HPDE6-E6E7 (cell line): ENCODE results near the gene RASSF1.

Source experiments
- DNase-seq: peaks from one replicate; pipeline ENCODE4 v3.0.0; 2011; ENCODE audit warnings: missing footprints; ENCODE audit errors: extremely low spot score

Gene RASSF1, protein sequence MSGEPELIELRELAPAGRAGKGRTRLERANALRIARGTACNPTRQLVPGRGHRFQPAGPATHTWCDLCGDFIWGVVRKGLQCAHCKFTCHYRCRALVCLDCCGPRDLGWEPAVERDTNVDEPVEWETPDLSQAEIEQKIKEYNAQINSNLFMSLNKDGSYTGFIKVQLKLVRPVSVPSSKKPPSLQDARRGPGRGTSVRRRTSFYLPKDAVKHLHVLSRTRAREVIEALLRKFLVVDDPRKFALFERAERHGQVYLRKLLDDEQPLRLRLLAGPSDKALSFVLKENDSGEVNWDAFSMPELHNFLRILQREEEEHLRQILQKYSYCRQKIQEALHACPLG

GRCh38 chr3:50340448-50341329 lies at the start of gene RASSF1:
Gene RASSF1 (minus strand): TSS chr3:50340836. CDS start chr3:50340805, 31 bp downstream.
- peak; percentile 20 for DNase-seq

- DNase-seq = no peak
Measured at GRCh38 chr3:50389414-50389767, 48.8 kb upstream of the RASSF1 start.

DNA sequence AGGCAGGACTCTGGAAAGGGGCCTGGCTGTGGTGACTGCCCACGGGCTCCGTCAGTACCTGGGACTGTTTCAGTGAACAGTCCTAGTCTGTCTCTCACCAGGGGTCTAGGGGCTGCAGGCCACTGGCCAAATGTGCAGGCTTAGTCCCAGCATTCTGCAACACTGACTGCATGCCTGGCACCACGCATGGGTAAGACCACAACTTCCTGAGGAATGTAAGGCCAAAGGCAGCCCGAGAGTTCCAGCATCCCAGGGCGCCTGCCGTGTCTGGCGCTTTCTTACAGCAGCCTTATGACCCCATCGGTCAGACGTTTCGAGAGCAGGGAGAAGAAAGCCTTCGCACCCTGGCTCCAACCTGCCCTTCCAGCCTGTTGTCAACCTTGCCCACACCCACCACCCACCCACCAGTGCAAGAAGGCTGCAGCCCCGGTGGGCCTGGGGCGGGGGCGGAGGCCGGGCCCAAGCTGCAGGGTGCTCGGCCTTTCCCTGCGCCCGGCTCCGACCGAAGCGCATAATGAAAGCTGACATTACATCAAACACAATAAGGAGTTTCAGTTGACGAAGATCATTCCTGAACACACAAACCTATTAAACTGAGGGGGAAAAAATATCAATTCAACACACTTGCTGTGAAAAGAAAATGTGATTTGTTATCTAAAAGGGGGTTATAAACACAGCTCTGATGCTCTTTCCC lies 48.2 kb upstream of the RASSF1 start:
- DNase-seq = no peak

GRCh38 chr3:50388016-50388719 lies 47.5 kb upstream of the RASSF1 start:
- DNase-seq = no peak

DNA sequence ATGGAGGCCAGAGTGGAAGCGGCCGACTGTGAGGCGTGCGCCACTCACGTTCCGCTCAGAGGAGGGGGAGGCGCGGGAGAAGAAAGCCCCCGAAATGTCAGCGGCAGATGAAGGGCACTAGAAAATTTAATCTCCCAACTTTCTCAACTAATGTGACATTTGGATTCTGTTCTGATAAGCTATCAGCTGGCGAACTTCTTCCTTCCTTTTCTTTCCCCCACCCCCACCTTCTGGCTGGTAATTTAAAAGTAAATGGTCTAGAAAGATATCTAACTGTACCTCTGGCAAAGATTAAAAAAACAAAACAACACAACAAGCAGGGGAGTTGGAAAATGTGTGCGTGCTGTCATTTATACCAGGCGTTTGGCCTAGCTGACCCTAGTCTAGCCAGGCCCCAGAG lies 45.1 kb upstream of the RASSF1 start:
- no peak for DNase-seq

- no peak for DNase-seq
Measured at GRCh38 chr3:50383750-50384149, 43.1 kb upstream of the RASSF1 start.

- DNase-seq = no peak
Measured at GRCh38 chr3:50382722-50383121, 42.1 kb upstream of the RASSF1 start.

- DNase-seq = no peak
Measured at GRCh38 chr3:50381383-50381782, 40.7 kb upstream of the RASSF1 start.

- no peak for DNase-seq
Measured at GRCh38 chr3:50380405-50381085, 39.9 kb upstream of the RASSF1 start.

- no peak for DNase-seq
Measured at GRCh38 chr3:50378757-50379156, 38.1 kb upstream of the RASSF1 start.

GRCh38 chr3:50378024-50378423 lies 37.4 kb upstream of the RASSF1 start:
- DNase-seq = no peak

DNA sequence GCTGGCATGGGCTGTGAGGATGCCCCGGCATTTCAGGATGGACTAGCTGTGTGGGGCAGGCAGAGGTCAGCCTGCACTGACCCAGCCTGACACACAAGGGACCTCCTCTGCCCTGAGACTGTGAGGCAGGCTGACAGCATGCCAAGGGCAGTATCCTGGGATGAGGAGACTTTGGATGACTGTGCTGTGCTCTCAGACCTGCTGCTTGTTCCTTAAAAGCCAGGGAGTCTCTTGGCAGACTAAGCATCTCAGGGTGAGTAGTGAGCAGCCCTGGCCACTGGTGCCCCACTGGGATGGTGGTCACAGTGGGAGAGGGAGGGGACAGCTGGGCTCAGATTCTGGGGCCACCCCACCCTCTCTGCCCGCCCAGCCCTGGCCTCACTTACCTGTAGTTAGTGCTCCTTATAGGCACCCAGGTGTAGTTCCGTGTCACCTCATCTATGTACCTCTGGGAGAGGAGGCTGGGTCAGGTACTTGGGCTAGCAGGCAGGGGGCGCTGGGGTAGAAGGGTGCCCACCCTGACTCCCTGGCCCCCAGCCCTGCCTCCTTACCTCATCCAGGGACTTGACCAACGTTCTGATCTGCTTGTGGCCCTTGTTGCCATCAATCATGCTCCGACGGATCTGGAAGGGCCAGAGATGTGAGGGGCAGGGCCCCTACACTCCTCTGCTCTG lies 34.8 kb upstream of the RASSF1 start:
- no peak for DNase-seq

DNA sequence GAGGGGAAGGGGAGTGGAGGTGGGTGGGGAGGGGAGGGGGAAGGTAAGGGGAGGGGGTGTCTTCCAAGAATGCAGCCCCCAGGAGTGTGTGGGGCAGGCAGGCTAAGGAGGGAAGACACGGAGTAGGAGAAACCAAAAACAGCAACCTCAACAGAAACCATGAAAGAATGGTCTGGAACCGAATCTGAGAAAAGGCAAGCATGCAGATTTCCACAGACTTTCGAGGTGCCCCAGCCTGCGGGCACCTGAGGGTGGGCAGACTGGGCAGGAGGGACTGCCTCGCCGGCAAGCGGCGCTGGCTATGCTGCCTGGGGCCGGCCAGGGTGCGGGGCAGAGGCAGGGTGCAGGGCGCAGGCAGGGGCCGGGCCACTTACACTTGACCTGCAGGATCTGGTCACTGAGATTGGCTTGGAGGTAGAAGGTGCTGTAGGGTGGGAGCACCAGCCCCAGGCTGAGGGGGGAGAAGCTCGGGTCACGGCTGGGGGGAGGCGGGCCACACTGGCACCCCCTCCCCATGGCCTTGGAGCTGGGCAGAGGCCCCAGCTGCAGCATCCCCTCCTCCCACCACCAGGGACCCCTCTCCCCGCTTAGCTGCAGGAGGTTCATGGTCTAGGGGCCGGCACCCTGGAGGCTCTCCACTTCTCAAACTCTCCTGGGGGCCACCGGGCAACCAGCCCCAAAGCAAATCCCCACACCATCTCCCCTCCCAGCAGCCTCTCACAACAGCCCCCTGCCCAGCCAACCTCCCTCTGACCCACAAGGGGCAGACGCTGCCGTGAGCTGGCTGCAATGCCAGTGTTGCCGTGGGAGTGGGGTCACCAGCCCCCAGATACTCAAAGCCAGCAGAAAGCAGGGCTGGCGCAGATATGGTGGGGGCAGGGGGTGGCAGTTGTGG lies 34.0 kb upstream of the RASSF1 start:
- DNase-seq = no peak

DNA sequence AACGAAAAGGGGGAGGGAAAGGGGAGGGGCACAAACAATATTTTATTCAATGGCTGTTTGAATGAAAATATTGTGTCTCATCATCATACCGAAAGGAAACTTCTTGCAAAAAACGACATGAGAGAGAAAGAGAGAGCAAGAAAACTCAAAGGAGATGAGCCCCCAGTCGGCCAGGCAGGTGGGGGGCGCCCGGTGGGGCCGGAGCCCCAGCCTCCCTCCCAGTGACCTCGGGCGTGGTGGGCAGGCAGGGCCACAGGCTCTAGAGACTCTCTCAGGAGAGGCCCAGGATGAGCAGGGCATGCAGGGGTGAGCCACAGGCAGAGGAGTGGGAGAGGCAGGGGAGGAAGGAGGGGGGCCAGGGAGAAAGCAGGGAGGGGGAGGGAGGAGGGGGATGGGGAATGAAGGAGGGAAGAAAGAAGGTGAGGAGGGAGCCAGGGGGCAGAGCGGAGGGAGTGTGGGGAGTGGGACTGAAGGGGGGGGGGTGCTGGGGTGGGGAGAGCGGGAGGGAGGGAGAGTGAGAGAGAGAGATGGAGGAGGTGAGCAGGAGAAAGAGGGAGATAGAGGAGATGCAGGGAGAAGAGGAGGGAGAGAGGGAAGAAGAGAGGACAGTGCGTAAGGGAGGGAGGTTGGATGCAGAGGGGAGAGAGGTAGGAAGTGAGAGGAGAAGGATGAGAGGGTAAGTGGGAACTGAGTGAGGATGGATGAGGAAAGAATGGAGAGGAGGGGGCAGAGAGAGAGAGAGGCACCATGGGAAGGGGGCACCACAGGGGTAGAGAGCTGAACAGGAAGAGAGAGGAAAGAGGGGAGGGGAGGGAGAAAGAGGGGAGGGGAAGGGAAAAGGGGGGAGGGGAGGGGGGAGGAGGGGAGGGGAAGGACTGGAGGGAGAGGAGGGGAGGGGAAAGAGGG lies 32.8 kb upstream of the RASSF1 start:
- no peak for DNase-seq

DNA sequence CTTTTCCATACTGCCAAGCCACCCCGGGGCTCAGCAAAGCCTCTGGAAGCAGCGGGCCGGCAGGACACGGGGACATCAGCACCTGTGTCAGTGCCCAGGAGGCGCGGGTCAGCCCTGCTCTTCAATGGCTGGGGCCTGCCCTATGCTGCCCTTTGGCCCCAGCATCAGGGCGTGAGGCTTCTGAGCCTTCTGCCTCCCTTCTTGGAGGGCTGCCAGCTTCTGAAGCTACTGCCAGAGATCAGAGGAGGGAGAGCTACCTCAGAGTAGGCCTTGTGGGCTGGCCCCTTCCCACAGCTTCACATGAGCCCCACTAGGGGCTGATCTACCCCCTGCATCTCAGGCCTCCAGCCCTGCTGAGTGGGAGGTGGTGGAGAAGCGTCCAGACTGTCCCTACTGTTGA lies 31.7 kb upstream of the RASSF1 start:
- no peak for DNase-seq

DNA sequence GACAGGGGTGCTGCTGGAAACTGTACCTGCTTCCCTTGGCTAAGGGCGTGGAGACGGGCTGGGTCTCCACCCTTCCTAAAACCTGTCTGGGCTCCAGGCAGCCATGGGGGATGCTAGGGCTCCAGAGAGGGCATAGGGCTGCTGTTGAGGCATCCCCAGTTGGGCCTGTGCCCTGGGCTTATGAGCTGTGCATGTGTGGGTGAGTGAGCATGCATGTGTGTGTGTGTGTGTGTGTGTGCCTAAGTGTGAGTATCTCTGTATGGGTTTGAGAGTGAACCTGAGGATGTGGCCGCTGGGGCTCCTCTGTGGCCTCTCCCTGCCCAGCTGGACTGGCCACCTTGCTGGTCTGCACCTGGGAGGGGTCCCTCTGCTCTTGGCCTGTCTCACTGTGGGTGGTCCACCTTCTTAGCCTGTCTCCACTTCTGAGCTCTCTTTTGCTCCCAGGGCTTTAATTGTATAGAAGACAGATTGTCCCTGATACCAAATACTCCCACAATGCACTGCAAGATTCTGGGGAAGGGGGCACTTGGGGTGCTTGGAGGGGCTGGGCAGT lies 30.6 kb upstream of the RASSF1 start:
- DNase-seq = no peak

- DNase-seq = no peak
Measured at GRCh38 chr3:50370594-50370993, 30.0 kb upstream of the RASSF1 start.

GRCh38 chr3:50369012-50369670 lies 28.5 kb upstream of the RASSF1 start:
- no peak for DNase-seq
